NCI-H2227 (cell line): Measurements from ENCODE around the gene PPP3CA.
"Not testable (repeated sequence)": the region's sequence is repeated elsewhere in the genome, so short reads cannot be mapped to it uniquely, and the experiment has no call there.

Experiments
- DNase-seq: peaks from one replicate; lab custom pipeline; 2025; ENCODE audit not compliant: unreplicated experiment; lab: John Stamatoyannopoulos, UW

PPP3CA gene

GRCh38 chr4:101019313-101019712, 328.0 kb downstream of the PPP3CA start:
- DNase-seq = no peak

- no peak for DNase-seq
Measured at GRCh38 chr4:101018836-101019235, 328.5 kb downstream of the PPP3CA start.

- DNase-seq = no peak
Measured at GRCh38 chr4:101014417-101014816, 332.9 kb downstream of the PPP3CA start.

- no peak for DNase-seq
Measured at GRCh38 chr4:101010987-101011386, 336.3 kb downstream of the PPP3CA start.

GRCh38 chr4:101009471-101009870, 337.9 kb downstream of the PPP3CA start:
- no peak for DNase-seq

GRCh38 chr4:101008503-101008902, 338.8 kb downstream of the PPP3CA start:
- DNase-seq = no peak

GRCh38 chr4:101005659-101006058, 341.7 kb downstream of the PPP3CA start:
- DNase-seq = no peak

GRCh38 chr4:101000496-101000895, 346.8 kb downstream of the PPP3CA start:
- DNase-seq = no peak

- DNase-seq = no peak
Measured at GRCh38 chr4:100995671-100996070, 351.7 kb downstream of the PPP3CA start.

- not testable (repeated sequence) for DNase-seq
Measured at GRCh38 chr4:100995002-100995401, 352.3 kb downstream of the PPP3CA start.

- not testable (repeated sequence) for DNase-seq
Measured at GRCh38 chr4:100991332-100992069, 355.8 kb downstream of the PPP3CA start.

GRCh38 chr4:100989401-100989800, 357.9 kb downstream of the PPP3CA start:
- no peak for DNase-seq

GRCh38 chr4:100988876-100989275, 358.4 kb downstream of the PPP3CA start:
- DNase-seq = no peak

GRCh38 chr4:100986360-100986868, 360.9 kb downstream of the PPP3CA start:
- no peak for DNase-seq

GRCh38 chr4:100985576-100985975, 361.8 kb downstream of the PPP3CA start:
- DNase-seq = no peak

GRCh38 chr4:100984901-100985300, 362.4 kb downstream of the PPP3CA start:
- no peak for DNase-seq

- DNase-seq = no peak
Measured at GRCh38 chr4:100983426-100983825, 363.9 kb downstream of the PPP3CA start.

- no peak for DNase-seq
Measured at GRCh38 chr4:100982345-100982744, 365.0 kb downstream of the PPP3CA start.

GRCh38 chr4:100981447-100982204, 365.7 kb downstream of the PPP3CA start:
- DNase-seq = no peak

- DNase-seq = no peak
Measured at GRCh38 chr4:100979736-100980135, 367.6 kb downstream of the PPP3CA start.

GRCh38 chr4:100977746-100978397, 369.5 kb downstream of the PPP3CA start:
- DNase-seq = no peak

GRCh38 chr4:100977274-100977673, 370.1 kb downstream of the PPP3CA start:
- DNase-seq = no peak
